Thymus (tissue), 11 donors: ENCODE results near the gene CADPS2. TPM values are rescaled to one million over a fixed set of nuclear protein-coding genes. Genes with fewer than 3 reads are reported as not detected.
"Not testable (repeated sequence)": the region's sequence is repeated elsewhere in the genome, so short reads cannot be mapped to it uniquely, and the experiment has no call there.

ENCODE experiments used
- DNase-seq, 9 donors: peaks; one replicate each; pipeline ENCODE4 v3.0.0-alpha.2; 2013; ENCODE audit warnings: low spot score in 9 of 9, low read depth in 6 of 9, missing footprints in 1 of 9
- H3K27ac ChIP-seq, 2 donors: one replicate each; pipeline ENCODE4 v1.5.1; 2013; ENCODE audit warnings: control low read depth in 1 of 2, low read depth in 1 of 2, low read length in 1 of 2, mild to moderate bottlenecking in 1 of 2, moderate library complexity in 1 of 2
- H3K27me3 ChIP-seq, 2 donors: one replicate each; pipeline ENCODE4 v1.5.1; 2013; ENCODE audit warnings: low read length in 1 of 2; ENCODE audit not compliant: control insufficient read depth in 2 of 2, insufficient read depth in 1 of 2
- H3K36me3 ChIP-seq, 2 donors: one replicate each; pipeline ENCODE4 v1.5.1; 2013; ENCODE audit warnings: low read length in 1 of 2, mild to moderate bottlenecking in 1 of 2, moderate library complexity in 1 of 2; ENCODE audit not compliant: control insufficient read depth in 2 of 2, insufficient read depth in 2 of 2
- H3K4me1 ChIP-seq, 2 donors: one replicate each; pipeline ENCODE4 v1.5.1; 2013; ENCODE audit warnings: low read length in 2 of 2; ENCODE audit not compliant: control insufficient read depth in 2 of 2, insufficient read depth in 2 of 2
- H3K4me3 ChIP-seq, 2 donors: one replicate each; pipeline ENCODE4 v1.5.1; 2013; ENCODE audit warnings: low read length in 2 of 2, control low read depth in 1 of 2, mild to moderate bottlenecking in 1 of 2
- H3K9me3 ChIP-seq, 2 donors: one replicate each; pipeline ENCODE4 v1.5.1; 2013; ENCODE audit warnings: low read length in 1 of 2, mild to moderate bottlenecking in 1 of 2; ENCODE audit not compliant: control insufficient read depth in 2 of 2, insufficient read depth in 1 of 2
- WGBS: extraction: QIAGEN DNeasy Blood & Tissue Kit; methylation state at CpG from one replicate; pipeline ENCODE4 v1.1.7; 2013; 5-methylcytosine and 5-hydroxymethylcytosine counted together
- polyA plus RNA-seq: library from polyadenylated mRNA; stranded (reverse); fragments of 200-250 nt; gene quantifications from one replicate; pipeline ENCODE4 v1.2.3, GENCODE V29; 2013
- total RNA-seq: library from RNA; stranded (reverse); fragments of 120-200 nt; gene quantifications from one replicate; pipeline ENCODE4 v1.2.4, GENCODE V29; 2013
- donor health status: healthy.

CADPS2 gene
- total and polyA plus RNA-seq, 2 donors = 7.4 to 9.5 TPM

DNA sequence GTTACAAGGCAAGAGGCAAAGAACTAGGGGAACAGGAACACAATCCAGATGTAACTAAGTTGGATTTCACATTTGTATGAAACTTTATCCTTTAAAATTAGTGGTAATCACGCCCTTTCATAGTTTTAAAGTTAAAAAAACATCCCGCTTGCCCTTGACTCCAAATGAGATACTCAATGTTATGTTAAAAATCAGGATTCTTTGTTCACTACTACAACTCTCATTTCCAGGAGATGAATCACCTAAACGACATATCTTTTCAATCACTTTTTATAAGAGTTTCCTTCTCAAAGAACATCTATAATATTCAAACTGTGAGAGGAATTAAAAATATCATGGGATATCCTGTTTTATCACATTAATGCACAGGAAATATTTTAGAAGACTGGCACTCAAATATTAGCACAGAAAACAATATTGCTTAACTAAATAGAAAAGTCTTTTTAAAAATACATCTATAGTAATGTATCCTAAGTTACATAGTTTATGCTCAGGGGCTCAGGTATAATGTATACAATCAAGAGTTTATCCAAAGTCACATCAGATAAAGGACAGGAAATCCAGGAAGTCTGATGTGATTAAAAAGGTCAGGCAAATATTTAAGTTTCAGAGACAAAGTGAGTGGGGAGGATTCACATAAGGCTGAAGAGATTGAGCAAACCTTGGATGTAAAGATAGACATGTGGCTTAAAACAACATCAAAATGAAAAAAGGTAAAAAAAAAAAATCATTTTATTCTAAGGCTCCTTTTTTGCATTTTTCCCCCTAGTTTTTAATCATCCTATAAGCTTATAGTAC lies 41.9 kb downstream of the CADPS2 start:
- Histone ChIP-seq H3K27me3 (no peaks in the 10 kb centered on the region), H3K9me3 (no peaks in the 10 kb centered on the region), H3K27ac (no peak overlapping the region), H3K36me3 (no peaks in the 10 kb centered on the region), H3K4me1 (no peaks in the 10 kb centered on the region), H3K4me3 (no peak overlapping the region)
- DNase-seq = no peak
- 80% methylated on average over 3 of the region's 3 CpGs for WGBS

DNA sequence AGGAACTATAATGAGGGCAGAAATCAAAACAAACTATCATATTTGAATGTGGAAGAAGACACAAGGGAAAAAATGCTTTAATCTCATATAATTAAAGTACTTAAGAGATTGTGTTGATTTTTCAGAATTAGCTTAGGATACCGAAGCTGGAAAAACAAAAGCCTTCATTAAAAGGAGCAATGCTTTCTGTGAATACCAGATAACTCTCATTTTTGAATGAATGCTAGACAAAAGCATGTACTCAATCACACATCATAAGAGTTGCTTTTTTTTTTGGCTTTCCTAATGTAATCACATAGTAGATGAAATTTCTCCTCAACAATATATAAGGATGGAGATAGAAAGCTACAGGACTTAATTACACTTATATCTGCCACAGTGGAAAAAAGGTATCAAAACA lies 43.3 kb downstream of the CADPS2 start:
- DNase-seq = no peak
- 90% methylated on average over 1 of the region's 1 CpG for WGBS
- no peaks in the 10 kb centered on the region for H3K27me3 ChIP-seq
- H3K27ac ChIP-seq = no peak overlapping the region
- H3K4me3 ChIP-seq = no peak overlapping the region
- H3K4me1 ChIP-seq = no peaks in the 10 kb centered on the region
- no peaks in the 10 kb centered on the region for H3K36me3 ChIP-seq
- no peaks in the 10 kb centered on the region for H3K9me3 ChIP-seq

GRCh38 chr7:122836286-122836685 lies 50.0 kb downstream of the CADPS2 start:
- not testable (repeated sequence) for H3K9me3 ChIP-seq, DNase-seq, H3K4me3 ChIP-seq, H3K27ac ChIP-seq, H3K36me3 ChIP-seq, H3K27me3 ChIP-seq, H3K4me1 ChIP-seq
- WGBS = 81% methylated on average over 2 of the region's 2 CpGs

GRCh38 chr7:122834571-122834942 lies 51.7 kb downstream of the CADPS2 start:
- not testable (repeated sequence) for H3K4me1 ChIP-seq, DNase-seq, H3K9me3 ChIP-seq, H3K27me3 ChIP-seq, H3K4me3 ChIP-seq, H3K27ac ChIP-seq, H3K36me3 ChIP-seq
- WGBS = 77% methylated on average over 9 of the region's 9 CpGs

GRCh38 chr7:122833888-122834570 lies 52.2 kb downstream of the CADPS2 start:
- H3K36me3 ChIP-seq = no peaks in the 10 kb centered on the region
- peaks cover 0 to 3% of the 10 kb centered on the region in 2 donors for H3K9me3 ChIP-seq
- H3K27me3 ChIP-seq = no peaks in the 10 kb centered on the region
- DNase-seq = no peak
- H3K4me1 ChIP-seq = no peaks in the 10 kb centered on the region
- 95% methylated on average over 10 of the region's 10 CpGs for WGBS
- H3K27ac ChIP-seq = no peak overlapping the region
- H3K4me3 ChIP-seq = no peak overlapping the region

DNA sequence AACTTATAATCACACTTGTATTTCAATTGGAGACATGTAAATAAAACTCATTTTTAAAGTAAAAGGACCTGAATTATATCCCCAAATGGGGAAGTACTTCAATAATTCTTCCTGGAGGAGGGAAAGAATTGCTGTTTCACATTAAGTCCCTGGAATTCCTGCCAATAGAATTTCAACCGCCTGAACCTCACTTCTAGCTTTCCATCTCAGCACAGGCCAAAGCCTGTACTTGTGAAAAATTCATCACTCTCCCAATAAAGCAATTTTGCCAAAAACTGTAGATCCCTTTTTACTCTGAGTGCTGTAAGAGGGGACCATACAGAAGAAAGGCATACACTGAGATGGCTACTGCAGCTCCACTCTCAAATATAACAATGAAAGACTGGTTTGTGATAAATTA lies 54.8 kb downstream of the CADPS2 start:
- no peak overlapping the region for H3K27ac ChIP-seq
- no peaks in the 10 kb centered on the region for H3K36me3 ChIP-seq
- 93% methylated on average over 1 of the region's 1 CpG for WGBS
- no peak overlapping the region for H3K4me3 ChIP-seq
- DNase-seq = no peak
- no peaks in the 10 kb centered on the region for H3K27me3 ChIP-seq
- no peaks in the 10 kb centered on the region for H3K4me1 ChIP-seq
- peaks cover 0 to 3% of the 10 kb centered on the region in 2 donors for H3K9me3 ChIP-seq

GRCh38 chr7:122829962-122830361 lies 56.3 kb downstream of the CADPS2 start:
- H3K4me1 ChIP-seq = no peaks in the 10 kb centered on the region
- WGBS = 64% methylated on average over 2 of the region's 2 CpGs
- no peak for DNase-seq
- H3K27ac ChIP-seq = no peak overlapping the region
- H3K9me3 ChIP-seq = peaks cover 0 to 3% of the 10 kb centered on the region in 2 donors
- H3K36me3 ChIP-seq = no peaks in the 10 kb centered on the region
- H3K4me3 ChIP-seq = no peak overlapping the region
- no peaks in the 10 kb centered on the region for H3K27me3 ChIP-seq

DNA sequence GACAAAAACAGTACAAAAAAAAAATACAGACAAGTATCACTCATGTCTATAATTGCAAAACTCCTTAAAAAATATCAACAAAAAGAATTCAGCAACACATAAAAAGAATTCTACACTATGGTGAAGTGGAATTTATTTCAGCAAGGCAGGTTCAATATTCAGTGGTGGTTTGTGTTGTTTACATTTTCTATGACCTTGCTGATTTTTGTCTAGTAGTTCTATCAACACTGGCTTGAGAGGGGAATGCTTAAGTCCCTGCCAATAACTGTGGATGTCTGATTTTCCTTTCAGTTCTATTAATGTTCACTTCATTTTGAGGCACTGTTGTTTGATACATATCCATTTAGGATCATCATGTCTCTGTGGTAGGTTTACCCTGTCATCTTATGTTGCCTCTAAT lies 58.5 kb downstream of the CADPS2 start:
- H3K36me3 ChIP-seq = no peaks in the 10 kb centered on the region
- no peak overlapping the region for H3K27ac ChIP-seq
- H3K4me1 ChIP-seq = no peaks in the 10 kb centered on the region
- DNase-seq = no peak
- no peak overlapping the region for H3K4me3 ChIP-seq
- H3K9me3 ChIP-seq = no peaks in the 10 kb centered on the region
- H3K27me3 ChIP-seq = no peaks in the 10 kb centered on the region

DNA sequence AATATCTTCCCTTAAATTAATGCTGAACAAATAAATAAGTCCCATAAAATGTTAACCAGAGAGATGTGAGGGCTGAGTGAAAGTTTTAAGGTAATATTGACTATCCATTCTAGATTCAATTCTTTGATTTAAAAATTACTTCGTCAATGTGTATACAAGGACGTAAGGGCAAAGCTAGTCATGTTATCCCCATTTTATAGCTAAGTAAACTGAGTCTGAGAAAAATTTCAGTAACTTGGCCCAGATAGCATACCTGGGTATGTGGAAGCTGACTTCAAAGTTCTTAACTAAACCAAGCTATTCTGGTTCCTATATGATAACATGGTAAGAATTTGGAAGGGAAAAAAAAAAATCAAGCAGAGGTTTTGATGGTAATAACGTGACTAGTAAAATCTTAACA lies 72.4 kb downstream of the CADPS2 start:
- no peak overlapping the region for H3K4me3 ChIP-seq
- 94% methylated on average over 3 of the region's 3 CpGs for WGBS
- no peaks in the 10 kb centered on the region for H3K9me3 ChIP-seq
- no peak for DNase-seq
- H3K27me3 ChIP-seq = no peaks in the 10 kb centered on the region
- H3K27ac ChIP-seq = no peak overlapping the region
- H3K4me1 ChIP-seq = no peaks in the 10 kb centered on the region
- no peaks in the 10 kb centered on the region for H3K36me3 ChIP-seq
